Measurements from ENCODE around the gene SLC44A2.
A peak's percentile ranks its signal among the peaks of the same experiment; 100 is the strongest.
"Not testable (repeated sequence)": the region's sequence is repeated elsewhere in the genome, so short reads cannot be mapped to it uniquely, and the experiment has no call there.

SLC44A2 gene

GRCh38 chr19:10670876-10671804, 45.8 kb downstream of the SLC44A2 start:
- intact Hi-C loops (cut with DNase I), result no loop called here
- no peak for DNase-seq

DNA sequence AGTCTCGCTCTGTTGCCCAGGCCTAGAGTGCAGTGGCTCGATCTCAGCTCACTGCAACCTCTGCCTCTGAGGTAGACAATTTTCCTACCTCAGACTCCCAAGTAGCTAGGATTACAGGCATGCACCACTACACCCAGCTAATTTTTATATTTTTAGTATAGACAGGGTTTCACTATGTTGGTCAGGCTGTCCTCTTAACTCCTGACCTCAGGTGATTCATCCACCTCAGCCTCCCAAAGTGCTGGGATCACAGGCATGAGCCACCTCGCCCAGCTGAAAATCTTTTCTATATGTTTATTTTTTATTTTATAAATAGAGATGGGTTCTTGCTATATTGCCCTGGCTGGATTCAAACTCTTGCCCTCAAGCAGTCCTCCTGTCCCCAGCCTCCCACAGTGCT, 46.6 kb downstream of the SLC44A2 start:
- DNase-seq; intact Hi-C loops (cut with DNase I): not testable (repeated sequence)

DNA sequence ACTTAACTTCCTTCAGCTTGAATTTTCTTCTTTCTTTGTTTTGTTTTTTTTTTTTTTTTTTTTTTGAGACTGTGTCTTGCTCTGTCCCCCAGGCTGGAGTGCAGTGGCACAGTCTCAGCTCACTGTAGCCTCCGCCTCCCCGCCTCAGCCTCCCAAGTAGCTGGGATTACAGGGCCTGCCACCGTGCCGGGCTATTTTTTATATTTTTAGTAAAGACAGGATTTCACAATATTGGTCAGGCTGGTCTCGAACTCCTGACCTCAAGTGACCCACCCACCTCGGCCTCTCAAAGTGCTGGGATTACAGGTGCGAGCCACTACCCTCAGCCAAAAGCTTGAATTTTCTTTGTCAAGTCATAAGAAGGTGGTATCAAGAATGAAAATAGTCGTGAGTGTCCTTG, 49.9 kb downstream of the SLC44A2 start:
- intact Hi-C loops (cut with DNase I); DNase-seq: not testable (repeated sequence)

GRCh38 chr19:10677751-10678150, 52.4 kb downstream of the SLC44A2 start:
- intact Hi-C loops (cut with DNase I), result no loop called here

DNA sequence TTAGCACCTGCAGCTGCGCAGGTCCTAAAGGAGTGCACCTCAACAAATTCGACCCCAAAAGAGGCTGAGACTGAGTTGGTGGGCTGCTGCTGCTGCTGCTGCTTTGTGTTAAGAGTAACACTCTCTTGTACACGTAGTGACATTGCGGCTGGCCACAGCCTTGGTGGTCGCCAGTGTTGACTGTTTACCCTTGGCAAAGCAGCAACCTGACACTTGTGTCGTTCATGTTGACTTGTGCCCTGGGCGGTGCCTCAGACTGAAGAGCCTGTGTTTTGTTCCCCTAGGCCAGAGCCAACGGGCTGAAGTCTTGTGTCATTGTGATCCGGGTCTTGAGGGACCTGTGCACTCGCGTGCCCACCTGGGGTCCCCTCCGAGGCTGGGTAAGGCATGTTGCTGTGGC, 53.5 kb downstream of the SLC44A2 start:
- intact Hi-C loops (cut with DNase I), result no loop called here
- DNase-seq, result no peak

More at GRCh38 chr19:10677751-10678150, 52.4 kb downstream of the SLC44A2 start:
- DNase-seq, result no peak

DNA sequence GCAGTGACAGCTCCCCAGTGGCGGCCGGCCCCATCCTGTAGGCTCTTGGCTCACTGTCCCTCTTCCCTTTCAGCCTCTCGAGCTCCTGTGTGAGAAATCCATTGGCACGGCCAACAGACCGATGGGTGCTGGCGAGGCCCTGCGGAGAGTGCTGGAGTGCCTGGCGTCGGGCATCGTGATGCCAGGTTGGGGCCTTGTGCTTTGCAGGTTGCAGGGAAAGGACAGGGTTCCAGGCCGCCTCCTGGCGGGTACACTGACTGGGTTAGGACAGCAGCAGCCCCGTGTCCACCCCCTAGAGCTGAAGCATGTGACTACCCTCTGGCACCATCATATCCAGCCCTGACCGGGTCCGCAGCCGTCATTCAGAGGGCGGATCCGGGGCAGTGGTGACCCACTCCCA, 54.4 kb downstream of the SLC44A2 start:
- intact Hi-C loops (cut with DNase I), result no loop called here

DNA sequence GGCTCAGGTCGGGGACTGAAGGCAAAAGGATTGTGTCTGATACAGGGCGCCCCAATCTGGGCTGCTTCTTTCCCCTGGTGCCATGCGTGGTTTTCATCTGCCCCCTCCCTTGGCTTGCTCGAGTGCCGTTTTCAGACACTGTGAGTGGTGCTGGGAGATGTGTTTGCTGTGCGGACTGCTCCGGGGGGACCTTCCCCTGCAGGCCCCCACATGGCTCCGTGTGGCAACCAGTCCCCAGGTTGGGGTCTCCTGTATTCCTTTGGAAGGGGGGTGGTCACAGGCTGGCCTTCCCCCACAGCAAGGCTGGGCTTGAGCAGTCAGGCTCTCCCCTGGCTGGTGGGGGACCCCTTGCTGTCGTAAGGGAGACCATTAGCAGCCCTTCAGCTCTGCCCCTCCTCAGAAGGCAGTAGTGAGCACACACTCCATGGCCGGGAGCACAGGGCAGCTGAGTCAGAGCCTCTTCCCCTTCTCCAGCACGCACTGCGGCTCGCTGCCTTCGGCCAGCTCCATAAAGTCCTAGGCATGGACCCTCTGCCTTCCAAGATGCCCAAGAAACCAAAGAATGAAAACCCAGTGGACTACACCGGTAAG, 55.3 kb downstream of the SLC44A2 start:
- no peak for DNase-seq
- intact Hi-C loops (cut with DNase I), result no loop called here

More for the DNA sequence above, 54.4 kb downstream of the SLC44A2 start:
- DNase-seq, result no peak

DNA sequence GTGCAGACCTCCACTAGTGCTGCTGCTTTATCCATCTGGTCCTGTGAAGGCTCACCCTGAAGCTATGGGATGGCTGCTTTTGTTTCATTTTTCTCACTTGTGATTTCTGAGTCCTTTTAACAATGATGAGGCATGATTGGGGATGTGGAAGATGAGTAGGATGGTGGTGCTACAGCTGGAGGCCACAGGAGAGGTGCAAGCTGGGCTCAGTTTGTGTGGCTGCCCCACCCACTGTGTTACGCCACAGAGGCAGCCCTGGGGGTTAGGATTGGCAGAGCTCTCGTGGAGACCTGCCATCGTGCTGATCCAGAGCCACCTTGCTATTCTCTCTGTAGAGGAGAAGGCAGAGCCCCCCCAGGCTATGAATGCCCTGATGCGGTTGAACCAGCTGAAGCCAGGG, 56.3 kb downstream of the SLC44A2 start:
- intact Hi-C loops (cut with DNase I), result no loop called here
- DNase-seq, result no peak

DNA sequence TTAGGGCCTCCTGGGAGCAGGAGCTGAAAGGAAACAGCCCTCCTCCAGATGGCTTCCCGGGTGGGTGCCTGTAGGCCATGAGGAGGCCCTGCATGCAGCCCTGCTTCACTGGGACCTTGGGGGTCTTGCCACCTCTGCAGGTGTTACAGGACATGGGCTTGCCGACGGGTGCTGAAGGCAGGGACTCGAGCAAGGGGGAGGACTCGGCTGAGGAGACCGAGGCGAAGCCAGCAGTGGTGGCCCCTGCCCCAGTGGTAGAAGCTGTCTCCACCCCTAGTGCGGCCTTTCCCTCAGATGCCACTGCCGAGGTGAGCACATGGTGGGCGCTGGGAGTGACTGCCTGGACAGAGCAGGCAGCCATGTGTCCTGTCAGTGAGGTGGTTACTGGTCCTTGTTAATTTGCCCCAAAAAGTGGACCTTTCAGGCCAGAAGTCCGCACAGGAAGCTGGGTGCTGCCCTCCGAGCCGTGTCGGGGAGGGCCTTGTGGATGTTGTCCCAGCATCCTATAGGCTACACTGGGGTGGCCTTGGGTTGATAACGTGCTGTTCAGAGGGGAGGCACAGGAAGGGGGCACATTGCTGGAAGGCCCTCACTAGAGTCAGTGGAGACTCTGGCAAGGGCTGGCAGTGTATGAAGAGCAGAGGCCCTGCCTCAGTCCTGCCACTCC, 57.2 kb downstream of the SLC44A2 start:
- no peak for DNase-seq
- intact Hi-C loops (cut with DNase I), result no loop called here

DNA sequence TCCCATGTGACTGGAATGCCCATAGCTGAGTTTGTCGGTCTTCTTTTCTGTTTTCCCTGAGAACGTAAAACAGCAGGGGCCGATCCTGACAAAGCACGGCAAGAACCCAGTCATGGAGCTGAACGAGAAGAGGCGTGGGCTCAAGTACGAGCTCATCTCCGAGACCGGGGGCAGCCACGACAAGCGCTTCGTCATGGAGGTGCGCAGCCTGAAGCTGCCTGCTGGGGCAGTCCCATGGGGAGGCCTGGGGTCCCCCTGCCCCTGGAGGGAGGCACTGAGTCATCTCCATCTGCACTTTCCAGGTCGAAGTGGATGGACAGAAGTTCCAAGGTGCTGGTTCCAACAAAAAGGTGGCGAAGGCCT, 57.7 kb downstream of the SLC44A2 start:
- peak in 13 of 42 donors; percentile 15 to 57 (median 30) for DNase-seq
- intact Hi-C loops (cut with DNase I), result no loop called here

- peak in 1 of 42 donors; percentile 23 for DNase-seq
- intact Hi-C loops (cut with DNase I), result no loop called here
Observed at GRCh38 chr19:10683582-10683981, 58.2 kb downstream of the SLC44A2 start.

DNA sequence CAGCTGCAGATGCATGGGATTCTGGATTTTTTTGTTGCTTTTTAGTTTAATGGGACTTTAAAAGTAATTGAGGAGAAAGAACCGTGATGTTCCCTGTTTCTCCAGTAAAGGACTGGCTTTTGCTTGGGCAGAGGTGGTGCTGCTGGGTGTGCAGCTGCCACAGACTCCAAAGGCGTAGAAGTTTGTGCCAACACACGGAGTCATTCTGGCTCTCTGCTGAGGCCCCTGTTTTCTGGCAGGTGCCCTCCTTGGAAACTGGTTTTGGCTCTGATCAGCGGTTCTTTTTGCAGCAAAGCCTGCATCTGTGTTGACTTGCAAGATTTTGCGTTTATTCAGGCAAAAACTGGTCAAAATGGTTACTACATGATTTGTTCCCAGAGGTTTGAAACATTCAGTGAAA, 59.9 kb downstream of the SLC44A2 start:
- DNase-seq, result peak in 31 of 42 donors; percentile 14 to 72 (median 41)
- intact Hi-C loops (cut with DNase I), result no loop called here

- intact Hi-C loops (cut with DNase I), result no loop called here
- peak in 1 of 42 donors; percentile 11 for DNase-seq
Observed at GRCh38 chr19:10686193-10686592, 60.8 kb downstream of the SLC44A2 start.

- intact Hi-C loops (cut with DNase I), result no loop called here
- DNase-seq, result peak; percentile 32 to 91 (median 78)
Observed at GRCh38 chr19:10686661-10687517, 61.5 kb downstream of the SLC44A2 start.

DNA sequence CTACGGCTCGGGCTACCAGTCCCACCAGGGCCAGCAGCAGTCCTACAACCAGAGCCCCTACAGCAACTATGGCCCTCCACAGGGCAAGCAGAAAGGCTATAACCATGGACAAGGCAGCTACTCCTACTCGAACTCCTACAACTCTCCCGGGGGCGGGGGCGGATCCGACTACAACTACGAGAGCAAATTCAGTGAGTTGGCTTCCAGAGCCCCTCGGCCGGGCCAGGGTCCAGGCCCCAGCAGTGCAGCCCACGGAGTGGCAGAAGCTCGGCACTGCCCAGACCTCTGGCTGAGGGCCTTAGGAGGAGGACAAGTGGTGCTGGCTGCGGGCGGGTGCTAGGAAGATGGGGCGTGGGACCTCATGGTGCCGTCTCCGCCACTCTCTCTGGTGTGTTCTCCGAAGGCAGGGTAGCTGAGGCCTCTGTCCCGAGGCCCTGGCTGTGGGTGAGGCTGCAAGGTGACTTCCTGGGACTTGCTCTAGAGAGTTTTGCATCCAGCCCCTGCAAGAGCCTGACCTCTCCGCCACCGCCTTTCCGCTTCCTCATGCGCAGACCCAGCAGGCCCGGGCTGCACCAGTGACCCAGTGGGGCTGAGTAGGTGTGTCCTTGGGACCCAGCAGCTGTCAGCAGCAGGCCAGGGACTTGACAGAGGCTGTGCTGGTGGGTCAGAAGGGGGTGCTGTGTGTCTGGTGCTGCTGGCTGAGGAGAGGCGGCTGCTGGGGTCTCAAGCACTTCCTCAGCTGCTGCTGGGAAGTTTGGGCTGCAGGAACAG, 62.4 kb downstream of the SLC44A2 start:
- intact Hi-C loops (cut with DNase I), result no loop called here
- no peak for DNase-seq

DNA sequence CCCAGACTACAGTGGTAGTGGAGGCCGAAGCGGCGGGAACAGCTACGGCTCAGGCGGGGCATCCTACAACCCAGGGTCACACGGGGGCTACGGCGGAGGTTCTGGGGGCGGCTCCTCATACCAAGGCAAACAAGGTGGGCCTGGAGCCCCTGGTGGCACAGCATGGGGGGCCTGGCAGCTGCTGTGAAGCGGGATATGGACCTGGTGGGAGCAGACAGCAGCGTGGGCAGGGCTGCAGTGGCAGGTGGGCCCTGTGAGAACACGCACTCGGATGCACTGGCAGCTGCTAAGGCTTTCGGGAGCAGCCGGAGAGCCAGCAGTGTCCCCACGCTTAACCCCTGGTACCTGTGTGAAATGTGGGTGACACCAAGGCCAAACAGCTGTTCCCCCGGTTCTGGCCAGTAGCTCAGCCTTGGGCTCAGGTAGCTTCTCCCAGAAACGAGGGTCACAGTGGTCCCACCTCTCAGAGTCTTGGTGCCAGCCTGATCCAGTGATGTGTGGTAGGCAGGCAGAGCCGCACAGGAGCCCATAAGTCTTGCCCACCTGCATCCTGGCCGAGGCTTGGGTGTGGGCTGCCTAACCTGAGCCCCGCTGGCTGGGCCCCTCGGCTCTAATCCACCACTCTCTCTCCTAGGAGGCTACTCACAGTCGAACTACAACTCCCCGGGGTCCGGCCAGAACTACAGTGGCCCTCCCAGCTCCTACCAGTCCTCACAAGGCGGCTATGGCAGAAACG, 63.4 kb downstream of the SLC44A2 start:
- no peak for DNase-seq
- intact Hi-C loops (cut with DNase I), result no loop called here

- intact Hi-C loops (cut with DNase I), result loop anchor here (5.0 kb wide), 1 partner anchor 33 kb away; no protein-coding TSS in a partner anchor
- no peak for DNase-seq
Observed at GRCh38 chr19:10690341-10690781, 65.0 kb downstream of the SLC44A2 start.
